ENCODE results near the gene MED13L. TPM values are rescaled to one million over a fixed set of nuclear protein-coding genes. Genes with fewer than 3 reads are reported as not detected.
A peak's percentile ranks its signal among the peaks of the same experiment; 100 is the strongest.

The MED13L gene
- total RNA-seq, 4 donors from 2014 or later: 168 to 349 (median 246) TPM

- Histone ChIP-seq H3K4me1 (peaks cover 29 to 32% of the 10 kb centered on the region in 2 donors), H3K27ac (no peak overlapping the region), H3K9me3 (no peaks in the 10 kb centered on the region), H3K36me3 (no peaks in the 10 kb centered on the region), H3K27me3 (no peaks in the 10 kb centered on the region), H3K4me3 (replicated peaks in 1 of 3) (no peak overlapping the region)
- no peak for TF ChIP-seq POLR2A (IDR thresholded peaks at IDR 0.05)
- TF ChIP-seq CTCF (IDR thresholded peaks at IDR 0.05): no peak
- no peak for DNase-seq
- intact Hi-C loops (cut with DNase I): no loop called here
- 93 to 99% methylated on average over 3 of the region's 3 CpGs for WGBS, 2 donors
Observed at GRCh38 chr12:116297224-116297834, 19.8 kb upstream of the MED13L start.

- TF ChIP-seq POLR2A (IDR thresholded peaks at IDR 0.05) (no peak), CTCF (IDR thresholded peaks at IDR 0.05) (no peak)
- peak overlapping the region; percentile 49 to 57 (median 55) for H3K27ac ChIP-seq
- no peak for DNase-seq
- intact Hi-C loops (cut with DNase I): no loop called here
- H3K36me3 ChIP-seq: no peaks in the 10 kb centered on the region
- H3K4me3 ChIP-seq (replicated peaks in 1 of 3): no peak overlapping the region
- H3K9me3 ChIP-seq: no peaks in the 10 kb centered on the region
- H3K4me1 ChIP-seq: peaks cover 29 to 32% of the 10 kb centered on the region in 2 donors
- 89 to 95% methylated on average over 4 of the region's 4 CpGs for WGBS, 2 donors
- H3K27me3 ChIP-seq: no peaks in the 10 kb centered on the region
Observed at GRCh38 chr12:116295327-116296263, 18.1 kb upstream of the MED13L start.

GRCh38 chr12:116294454-116295165 is 17.1 kb upstream of the MED13L start:
- no peaks in the 10 kb centered on the region for H3K9me3 ChIP-seq
- peak overlapping the region; percentile 49 to 57 (median 55) for H3K27ac ChIP-seq
- no peak for TF ChIP-seq POLR2A (IDR thresholded peaks at IDR 0.05)
- peak in 1 of 6 experiments; percentile 2 for TF ChIP-seq CTCF (IDR thresholded peaks at IDR 0.05)
- peaks cover 22 to 24% of the 10 kb centered on the region in 2 donors for H3K4me1 ChIP-seq
- intact Hi-C loops (cut with DNase I): no loop called here
- 37 to 55% methylated on average over 4 of the region's 4 CpGs for WGBS, 2 donors
- H3K27me3 ChIP-seq: no peaks in the 10 kb centered on the region
- H3K4me3 ChIP-seq (replicated peaks in 1 of 3): no peak overlapping the region
- H3K36me3 ChIP-seq: no peaks in the 10 kb centered on the region
- no peak for DNase-seq

- peak overlapping the region; percentile 12 to 55 (median 42) for H3K27ac ChIP-seq
- H3K4me3 ChIP-seq (replicated peaks in 1 of 3): no peak overlapping the region
- H3K27me3 ChIP-seq: no peaks in the 10 kb centered on the region
- peak in 1 of 6 experiments; percentile 18 for TF ChIP-seq CTCF (IDR thresholded peaks at IDR 0.05)
- TF ChIP-seq POLR2A (IDR thresholded peaks at IDR 0.05): no peak
- peaks cover 16 to 19% of the 10 kb centered on the region in 2 donors for H3K4me1 ChIP-seq
- intact Hi-C loops (cut with DNase I): no loop called here
- no peaks in the 10 kb centered on the region for H3K36me3 ChIP-seq
- 67 to 71% methylated on average over 4 of the region's 4 CpGs for WGBS, 2 donors
- H3K9me3 ChIP-seq: no peaks in the 10 kb centered on the region
- no peak for DNase-seq
Observed at GRCh38 chr12:116293687-116294453, 16.4 kb upstream of the MED13L start.

Measured in thyroid gland (tissue), 4 donors.